NCI-H69 (cell line): ENCODE measurements around the gene TECTB.

ENCODE experiments used
- DNase-seq: peaks from one replicate; lab custom pipeline; 2025; lab: John Stamatoyannopoulos, UW

TECTB gene

DNA sequence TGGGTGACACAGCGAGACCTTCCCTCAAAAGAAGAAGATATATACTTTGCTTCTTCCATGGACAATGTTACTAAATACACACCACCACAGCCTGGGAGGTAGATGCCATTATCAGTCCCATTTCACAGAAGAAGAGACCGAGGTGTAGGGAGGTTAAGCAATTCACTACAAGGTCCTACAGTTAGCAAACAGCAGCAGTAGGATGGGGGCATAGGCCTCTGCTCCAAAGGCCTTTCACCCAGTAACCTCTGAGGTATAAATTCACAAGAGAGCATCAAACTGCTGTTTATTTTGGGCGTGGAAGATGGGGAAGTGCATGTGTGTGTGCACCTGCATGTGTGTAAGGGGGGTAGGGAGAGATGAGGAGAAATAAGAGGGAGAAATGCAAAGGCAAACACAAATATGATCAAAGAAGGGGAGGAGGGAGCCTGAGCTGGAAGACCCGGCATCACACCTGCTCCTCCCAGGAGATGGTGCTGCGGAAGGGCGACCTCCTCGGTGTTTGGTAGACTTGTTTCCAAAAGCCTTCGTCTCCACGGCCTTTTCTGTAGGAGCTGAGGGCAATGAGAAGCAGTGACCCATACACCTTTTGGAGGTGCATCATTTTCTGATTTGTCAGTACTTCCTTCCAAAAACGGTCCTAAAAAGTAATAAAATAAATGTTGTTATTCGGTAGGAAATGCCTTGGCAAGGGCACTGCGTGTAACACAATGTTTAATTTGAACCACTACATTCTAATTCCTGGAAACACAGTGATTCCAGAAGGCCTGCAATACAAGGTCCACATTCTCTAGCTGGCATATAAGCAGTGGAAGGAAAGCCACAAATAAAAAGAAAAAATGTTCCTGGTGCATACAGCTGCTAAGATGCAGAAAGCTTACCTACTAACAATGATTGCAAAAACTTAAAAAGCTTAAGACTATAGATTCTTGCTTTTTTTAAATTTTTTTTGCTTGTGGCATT lies 64.8 kb downstream of the TECTB start:
- DNase-seq = no peak

DNA sequence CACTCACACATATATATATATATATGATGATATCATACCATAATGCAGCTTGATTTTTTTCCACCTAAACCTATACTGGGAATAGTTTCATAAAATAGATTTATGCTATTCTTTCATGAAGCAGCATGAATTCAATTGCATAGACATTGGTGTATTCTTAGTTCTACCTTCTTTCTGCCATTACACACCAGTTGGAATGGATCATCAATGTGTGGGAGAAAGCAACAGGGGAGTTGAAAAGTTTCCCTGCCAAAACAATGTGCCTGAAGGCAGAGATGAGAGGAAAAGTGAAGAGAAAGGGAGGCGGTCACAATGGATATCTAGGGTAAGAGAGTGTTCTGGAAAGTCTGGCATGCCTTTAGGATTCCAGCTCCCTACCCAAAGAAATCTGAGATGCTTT lies 65.6 kb downstream of the TECTB start:
- no peak for DNase-seq

DNA sequence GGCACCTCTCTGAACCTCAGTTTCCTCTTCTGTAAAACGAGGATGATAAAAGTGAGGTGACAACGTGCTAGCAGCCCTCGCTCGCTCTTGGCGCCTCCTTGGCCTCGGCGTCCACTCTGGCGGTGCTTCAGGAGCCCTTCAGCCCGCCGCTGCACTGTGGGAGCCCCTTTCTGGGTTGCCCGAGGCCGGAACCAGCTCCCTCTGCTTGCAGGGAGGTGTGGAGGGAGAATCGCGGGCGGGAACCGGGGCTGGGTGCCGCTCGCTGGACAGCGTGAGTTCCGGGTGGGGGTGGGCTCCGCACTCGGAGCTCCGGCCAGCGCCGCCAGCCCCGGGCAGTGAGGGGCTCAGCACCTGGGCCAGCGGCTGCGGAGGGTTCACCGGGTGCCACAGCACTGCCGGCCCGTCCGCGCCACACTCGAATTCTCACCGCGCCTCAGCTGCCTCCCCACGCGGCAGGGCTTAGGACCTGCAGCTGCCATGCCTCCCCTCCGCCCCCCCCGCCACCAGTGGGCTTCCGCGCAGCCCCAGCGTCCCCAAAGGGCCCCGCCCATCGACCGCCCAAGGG lies 66.4 kb downstream of the TECTB start:
- DNase-seq = no peak

DNA sequence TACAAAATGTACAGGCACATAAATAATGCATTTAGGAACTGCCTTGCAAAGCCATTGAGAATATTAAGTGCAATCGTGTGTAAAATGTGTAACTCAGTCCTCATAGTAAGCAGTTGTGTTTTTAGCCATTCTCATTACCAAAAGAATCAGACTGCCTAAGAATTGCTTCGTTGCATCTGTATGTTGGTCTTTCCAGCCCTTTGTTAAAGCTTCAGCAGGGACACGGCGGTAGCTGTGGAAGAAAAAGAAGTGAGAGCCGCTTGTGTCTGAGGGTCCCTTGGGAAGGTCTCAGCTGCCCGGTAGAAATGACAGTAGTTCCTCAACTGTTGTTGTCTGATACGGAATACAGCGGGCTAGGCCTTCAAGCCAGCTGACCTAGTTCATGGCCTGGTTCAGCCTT lies 67.9 kb downstream of the TECTB start:
- DNase-seq = no peak

DNA sequence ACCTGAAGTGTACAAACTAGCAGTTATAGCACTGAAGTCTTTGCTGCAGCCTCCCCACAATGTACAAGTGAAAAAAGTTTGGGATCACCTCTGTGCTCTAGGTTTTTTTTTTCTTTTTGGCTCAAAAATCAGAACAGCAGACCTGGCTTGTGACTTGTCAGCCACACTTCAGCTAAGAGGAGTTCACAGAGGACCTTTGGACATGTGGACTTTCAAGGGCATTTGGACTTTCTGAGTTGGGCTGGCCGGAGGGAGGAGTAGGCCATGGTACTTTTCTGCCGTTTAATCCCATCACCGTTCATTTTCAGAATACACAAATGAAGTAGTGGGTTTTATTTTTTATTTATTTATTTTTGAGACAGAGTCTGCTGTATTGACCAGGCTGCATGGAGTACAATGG lies 68.8 kb downstream of the TECTB start:
- DNase-seq = no peak

DNA sequence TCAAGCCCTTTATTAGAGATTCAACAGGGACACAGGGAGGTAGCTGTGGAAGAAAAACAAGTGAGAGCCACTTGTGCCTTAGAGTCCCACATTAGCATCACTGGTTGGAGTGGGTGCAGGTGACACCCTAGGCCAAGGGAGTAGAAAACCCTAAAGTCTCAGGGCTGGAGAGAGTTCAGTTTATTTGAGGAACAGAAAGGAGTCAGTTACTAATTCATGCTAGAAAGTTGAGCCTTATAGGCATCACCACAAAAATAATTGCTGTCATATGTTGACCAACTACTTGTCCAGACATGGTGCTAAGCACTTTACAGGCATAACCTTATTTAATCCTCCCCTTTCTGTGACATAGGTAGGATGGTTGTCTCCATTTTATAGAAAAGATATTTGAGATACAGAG lies 69.8 kb downstream of the TECTB start:
- no peak for DNase-seq
